HCT116 (cell line): ENCODE data around the gene TLCD2. TPM values are rescaled to one million over a fixed set of nuclear protein-coding genes. Genes with fewer than 3 reads are reported as not detected.

Experiments
- ATAC-seq: fragments of 200-7000 bp; cut with Tn5 transposase; 2 replicates; pipeline ENCODE4 v1.9.1; 2020; ENCODE audit warnings: mild to moderate bottlenecking, moderate library complexity
- BruUV-seq: library from RNA; stranded (reverse); fragments of 400-500 nt; replicated peaks from 2 replicates; lab custom pipeline; 2021; lab: Mats Ljungman, UMichigan
- CTCF ChIA-PET: fragments of 300-600 bp; sonication (Branson Sonifier 250); formaldehyde crosslinking; loops from one replicate; lab custom pipeline; 2021; ENCODE audit warnings: antibody characterized with exemption; lab: Charles Lee
- POLR2A ChIA-PET: fragments of 300-600, 350-600 bp; sonication (Branson Sonifier 250); formaldehyde crosslinking; loops from one replicate; lab custom pipeline; 2021; ENCODE audit warnings: antibody characterized with exemption; lab: Charles Lee
- RAD21 ChIA-PET, 2 experiments: fragments of 300-600 bp; sonication (Branson Sonifier 250); formaldehyde crosslinking; loops; one replicate each; lab custom pipeline; 2023; ENCODE audit warnings: low total read pairs in 2 of 2; ENCODE audit not compliant: uncharacterized antibody in 2 of 2, unreplicated experiment in 2 of 2, low non-redundant PET in 1 of 2; lab: Charles Lee
- DNase-seq: peaks from one replicate; pipeline ENCODE4 v3.0.0-alpha.2; 2010; ENCODE audit warnings: low read depth, low spot score
- H2AFZ ChIP-seq: fragments of 200-600 bp; shearing (Covaris generic), sonication (generic); 2 replicates; pipeline ENCODE4 v1.6.1; 2017; ENCODE audit warnings: low read depth, mixed run types, mixed read lengths, antibody characterized with exemption, low read length; ENCODE audit not compliant: poor library complexity, severe bottlenecking
- H3K27ac ChIP-seq: 2 replicates; pipeline ENCODE4 v1.5.1; 2012; ENCODE audit warnings: low read depth, low read length
- H3K27me3 ChIP-seq: fragments of 200-600 bp; sonication (generic); 2 replicates; pipeline ENCODE4 v1.6.1; 2016; ENCODE audit warnings: mixed run types, low read length, mixed read lengths; ENCODE audit not compliant: insufficient read depth
- H3K36me3 ChIP-seq, 2 experiments: fragments of 200-500 bp in 1 of 2; fragments of 200-600 bp in 1 of 2; sonication (Bioruptor generic) in 1 of 2; sonication (generic) in 1 of 2; 2 replicates each; pipeline versions ENCODE4 v1.5.1 to v1.6.1; 2014 to 2016; ENCODE audit warnings: low read length in 2 of 2, inconsistent platforms in 1 of 2, mixed read lengths in 1 of 2, mixed run types in 1 of 2; ENCODE audit not compliant: insufficient read depth in 2 of 2, control insufficient read depth in 1 of 2
- H3K4me1 ChIP-seq, 2 experiments: fragments of 200-600 bp in 1 of 2; sonication (generic) in 1 of 2; 2 replicates each; pipeline versions ENCODE4 v1.5.1 to v1.6.1; 2012 to 2017; ENCODE audit warnings: low read length in 2 of 2, inconsistent platforms in 1 of 2, mild to moderate bottlenecking in 1 of 2, mixed read lengths in 1 of 2, mixed run types in 1 of 2, moderate library complexity in 1 of 2; ENCODE audit not compliant: insufficient read depth in 2 of 2, control insufficient read depth in 1 of 2
- H3K4me2 ChIP-seq: fragments of 200-600 bp; sonication (generic); 2 replicates; pipeline ENCODE4 v1.6.1; 2017; ENCODE audit warnings: mixed run types, low read length, mixed read lengths
- H3K4me3 ChIP-seq, 2 experiments: fragments of 200-600 bp in 1 of 2; sonication (generic) in 1 of 2; replicated peaks in 1 of 2; 2 replicates each; pipeline ENCODE4 v1.5.1; 2011 to 2016; ENCODE audit warnings: low read length in 2 of 2, control low read depth in 1 of 2, low read depth in 1 of 2, mild to moderate bottlenecking in 1 of 2, mixed read lengths in 1 of 2, mixed run types in 1 of 2
- H3K79me2 ChIP-seq: fragments of 200-600 bp; sonication (generic); 2 replicates; pipeline ENCODE4 v1.6.1; 2017; ENCODE audit warnings: mild to moderate bottlenecking, mixed run types, low read length, moderate library complexity, mixed read lengths; ENCODE audit not compliant: insufficient read depth
- H3K9ac ChIP-seq: fragments of 200-600 bp; sonication (generic); 2 replicates; pipeline ENCODE4 v1.6.1; 2016; ENCODE audit warnings: low read length, mixed read lengths
- H3K9me2 ChIP-seq: fragments of 200-600 bp; sonication (generic), shearing (Covaris generic); 2 replicates; pipeline ENCODE4 v1.6.1; 2017; ENCODE audit warnings: mixed run types, mild to moderate bottlenecking, moderate library complexity; ENCODE audit not compliant: insufficient read depth
- H3K9me3 ChIP-seq, 2 experiments: fragments of 200-500 bp in 1 of 2; fragments of 200-600 bp in 1 of 2; sonication (Bioruptor generic) in 1 of 2; sonication (generic) in 1 of 2; 2 replicates each; pipeline ENCODE4 v1.6.1; 2014 to 2017; ENCODE audit warnings: low read length in 2 of 2, mixed read lengths in 2 of 2, inconsistent platforms in 1 of 2, low read depth in 1 of 2, mild to moderate bottlenecking in 1 of 2, mixed run types in 1 of 2, moderate library complexity in 1 of 2; ENCODE audit not compliant: control insufficient read depth in 1 of 2, insufficient read depth in 1 of 2
- H4K20me1 ChIP-seq: fragments of 200-600 bp; sonication (generic), shearing (Covaris generic); 2 replicates; pipeline ENCODE4 v1.6.1; 2017; ENCODE audit warnings: mixed run types, mild to moderate bottlenecking, moderate library complexity; ENCODE audit not compliant: insufficient read depth
- CBX3 ChIP-seq: IDR thresholded peaks from 2 replicates; pipeline ENCODE4 v1.6.1; 2012; ENCODE audit warnings: low read depth
- CEBPB ChIP-seq: IDR thresholded peaks from 2 replicates; pipeline ENCODE4 v1.6.1; 2012; ENCODE audit warnings: low read depth
- EGR1 ChIP-seq: IDR thresholded peaks from 2 replicates; pipeline ENCODE4 v1.6.1; 2012; ENCODE audit warnings: low read depth
- ELF1 ChIP-seq: IDR thresholded peaks from 2 replicates; pipeline ENCODE4 v1.6.1; 2012; ENCODE audit warnings: low read depth, borderline replicate concordance
- EZH2phosphoT487 ChIP-seq: fragments of 200-600 bp; IDR thresholded peaks from 2 replicates; pipeline ENCODE4 v1.6.1; 2018; ENCODE audit warnings: antibody characterized with exemption, borderline replicate concordance
- POLR2AphosphoS5 ChIP-seq: IDR thresholded peaks from 2 replicates; pipeline ENCODE4 v1.6.1; 2011; ENCODE audit warnings: mild to moderate bottlenecking, low read depth, low read length, moderate library complexity
- REST ChIP-seq: IDR thresholded peaks from 2 replicates; pipeline ENCODE4 v1.6.1; 2012; ENCODE audit warnings: low read depth
- SIN3A ChIP-seq: IDR thresholded peaks from 2 replicates; pipeline ENCODE4 v1.6.1; 2012; ENCODE audit warnings: low read depth
- SRF ChIP-seq: IDR thresholded peaks from 2 replicates; pipeline ENCODE4 v1.6.1; 2012; ENCODE audit warnings: low read depth
- YY1 ChIP-seq: IDR thresholded peaks from 2 replicates; pipeline ENCODE4 v1.6.1; 2011; ENCODE audit warnings: low read length, low read depth, moderate library complexity, mild to moderate bottlenecking; ENCODE audit not compliant: insufficient replicate concordance; ENCODE audit errors: extremely low read depth
- ZBTB33 ChIP-seq: IDR thresholded peaks from 2 replicates; pipeline ENCODE4 v1.6.1; 2011; ENCODE audit warnings: mild to moderate bottlenecking, low read length, moderate library complexity; ENCODE audit not compliant: insufficient replicate concordance; ENCODE audit errors: extremely low read depth
- ZFX ChIP-seq: fragments of 450-650 bp; IDR thresholded peaks from 2 replicates; pipeline ENCODE4 v1.6.1; 2017
- ZNF274 ChIP-seq: fragments of 200-500 bp; sonication (Bioruptor generic); IDR thresholded peaks from 2 replicates; pipeline ENCODE4 v1.6.1; 2014; ENCODE audit warnings: mild to moderate bottlenecking, low read depth, low read length, inconsistent platforms
- intact Hi-C: fragments of 100-400 bp; cut with micrococcal nuclease; formaldehyde crosslinking; loops from 2 replicates; pipeline ENCODE4 v1.10.0; 2022
- total RNA-seq: library from RNA; stranded (reverse); gene quantifications from one replicate; pipeline ENCODE4 v1.2.1, GENCODE V29; 2021; ENCODE audit not compliant: unreplicated experiment

Gene TLCD2
- total RNA-seq, 1 experiment from 2014 or later: 1.8 TPM

- ChIA-PET POLR2A (interaction anchor here (1.7 kb wide), 1 partner anchor 9 kb away, joined by 5 read pairs; no protein-coding TSS in a partner anchor), CTCF (no interaction called here), RAD21 (no interaction called here)
- no peak overlapping the region for H3K27ac ChIP-seq
- no peak overlapping the region for H3K4me2 ChIP-seq
- no peaks in the 10 kb centered on the region for H3K9me2 ChIP-seq
- no peak for ATAC-seq
- BruUV-seq: no TSS peak
- H2AFZ ChIP-seq: no peak overlapping the region
- no peak overlapping the region for H3K9ac ChIP-seq
- H3K79me2 ChIP-seq: no peaks in the 10 kb centered on the region
- H3K27me3 ChIP-seq: no peaks in the 10 kb centered on the region
- no peak for DNase-seq
- H4K20me1 ChIP-seq: no peaks in the 10 kb centered on the region
- H3K36me3 ChIP-seq: no peaks in the 10 kb centered on the region
- H3K4me1 ChIP-seq: peaks cover 6 to 11% of the 10 kb centered on the region in 2 experiments; a peak in 3 of 4 replicates
- 0 out of 2 replicates have a peak, but pooled peaks have one; percentile 9 for TF ChIP-seq POLR2AphosphoS5
- no peak for TF ChIP-seq REST
- intact Hi-C loops: no loop called here
- H3K9me3 ChIP-seq: no peaks in the 10 kb centered on the region
- no peak overlapping the region for H3K4me3 ChIP-seq
These were observed 5.2 kb downstream of the TLCD2 start for GRCh38 chr17:1705004-1705403.

- ChIA-PET POLR2A (no interaction called here), RAD21 (no interaction called here), CTCF (no interaction called here)
- Histone ChIP-seq H3K27ac (no peak overlapping the region), H3K9me2 (no peaks in the 10 kb centered on the region), H3K9me3 (no peaks in the 10 kb centered on the region), H3K79me2 (no peaks in the 10 kb centered on the region), H3K27me3 (no peaks in the 10 kb centered on the region), H4K20me1 (no peaks in the 10 kb centered on the region), H3K36me3 (no peaks in the 10 kb centered on the region), H3K4me3 (no peak overlapping the region), H2AFZ (no peak overlapping the region), H3K9ac (no peak overlapping the region), H3K4me1 (no peaks in the 10 kb centered on the region), H3K4me2 (no peak overlapping the region)
- DNase-seq (no peak), ATAC-seq (no peak)
- TF ChIP-seq SIN3A: no peak
- TF ChIP-seq YY1: no peak
- TF ChIP-seq POLR2AphosphoS5: no peak
- TF ChIP-seq ZNF274: no peak
- no peak for TF ChIP-seq ELF1
- no peak for TF ChIP-seq EZH2phosphoT487
- no peak for TF ChIP-seq EGR1
- TF ChIP-seq ZBTB33: no peak
- no peak for TF ChIP-seq CEBPB
- no peak for TF ChIP-seq SRF
- no peak for TF ChIP-seq CBX3
- TF ChIP-seq ZFX: no peak
- no TSS peak for BruUV-seq
- intact Hi-C loops: no loop called here
These were observed 7.1 kb downstream of the TLCD2 start for GRCh38 chr17:1703063-1703462.
